ENCODE results near the gene SH3BP5L.

SH3BP5L gene

DNA sequence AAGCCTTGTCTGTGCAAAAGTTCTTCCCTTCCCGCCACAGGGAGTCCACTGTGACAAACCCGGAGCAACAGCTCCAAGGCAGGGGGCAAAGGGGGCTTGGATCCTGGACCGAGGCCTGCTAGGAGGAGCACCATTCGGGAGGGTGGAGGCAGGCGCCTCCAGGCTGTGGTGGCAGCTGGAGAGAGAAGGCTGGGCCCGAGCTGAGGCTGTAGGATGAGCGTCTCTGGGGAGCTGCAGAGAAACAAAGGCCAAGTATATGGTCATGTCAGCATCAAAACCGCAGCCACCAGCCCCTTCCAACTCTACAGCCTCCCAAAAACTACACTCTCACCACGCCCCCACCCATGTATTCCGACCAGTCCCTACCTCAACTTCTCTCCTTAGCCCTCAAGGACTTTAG, 579 bp downstream of the SH3BP5L start:
- no peak for DNase-seq

DNA sequence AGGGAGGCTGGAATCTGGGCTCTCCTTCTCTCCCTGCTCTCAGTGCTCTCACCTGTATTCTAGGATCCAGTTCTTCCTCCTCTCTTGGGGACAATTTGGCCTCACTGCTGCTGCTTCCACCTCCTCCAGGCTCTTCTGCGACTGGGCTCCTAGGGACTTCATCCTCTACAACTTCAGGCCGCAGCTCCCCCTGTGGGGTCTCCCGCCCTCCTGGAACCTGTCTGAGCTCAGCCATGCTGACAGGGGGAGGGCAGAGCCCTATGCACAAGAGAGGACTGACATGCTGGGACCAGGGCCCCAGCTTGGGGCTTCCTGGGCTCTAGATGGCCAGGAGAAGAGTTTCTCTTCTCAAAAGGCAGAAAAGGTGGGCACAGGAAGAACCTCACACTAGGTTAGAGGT, 1.0 kb downstream of the SH3BP5L start:
- no peak for DNase-seq

DNA sequence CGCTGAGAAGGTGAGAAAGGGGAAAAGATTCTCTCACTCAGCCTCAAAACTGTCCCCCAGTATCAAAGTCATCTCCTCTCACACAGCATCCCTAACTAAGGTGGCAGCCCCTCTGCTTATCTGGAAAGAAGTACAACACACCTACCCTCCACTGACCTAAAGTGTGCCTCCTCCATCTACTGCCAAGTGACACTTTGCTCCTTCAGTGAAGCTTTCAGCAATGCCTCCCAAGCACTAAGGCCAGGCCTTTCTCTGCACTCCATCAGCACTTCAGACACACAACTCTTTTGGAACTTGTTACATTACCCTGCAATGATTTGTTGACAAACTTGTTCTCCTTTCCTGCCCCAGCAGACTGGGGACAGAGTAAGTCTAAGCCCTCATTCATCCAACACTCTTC, 1.4 kb downstream of the SH3BP5L start:
- DNase-seq: no peak

DNA sequence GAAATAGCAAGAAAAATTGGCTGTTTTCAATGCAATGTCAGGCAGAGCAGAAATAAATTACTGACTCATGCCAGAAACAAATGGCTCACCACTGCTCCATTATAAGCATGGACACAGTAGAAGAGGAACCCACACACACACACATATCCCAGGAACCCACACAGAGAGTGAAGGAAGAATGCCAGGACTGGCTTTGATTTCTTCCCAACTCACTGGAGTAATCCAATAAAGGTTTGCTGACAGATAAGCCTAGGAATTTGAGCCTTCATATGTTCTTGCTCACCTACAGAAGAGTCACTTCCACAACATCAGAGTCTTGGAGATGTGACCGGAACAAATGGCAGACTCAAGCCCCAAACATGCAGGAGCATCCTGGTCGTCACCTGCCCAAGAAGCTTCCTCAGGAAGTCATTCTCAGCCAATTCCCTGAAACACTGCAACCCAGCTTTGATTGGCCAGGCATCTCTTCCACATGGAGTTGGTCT, 2.2 kb downstream of the SH3BP5L start:
- DNase-seq: no peak

DNA sequence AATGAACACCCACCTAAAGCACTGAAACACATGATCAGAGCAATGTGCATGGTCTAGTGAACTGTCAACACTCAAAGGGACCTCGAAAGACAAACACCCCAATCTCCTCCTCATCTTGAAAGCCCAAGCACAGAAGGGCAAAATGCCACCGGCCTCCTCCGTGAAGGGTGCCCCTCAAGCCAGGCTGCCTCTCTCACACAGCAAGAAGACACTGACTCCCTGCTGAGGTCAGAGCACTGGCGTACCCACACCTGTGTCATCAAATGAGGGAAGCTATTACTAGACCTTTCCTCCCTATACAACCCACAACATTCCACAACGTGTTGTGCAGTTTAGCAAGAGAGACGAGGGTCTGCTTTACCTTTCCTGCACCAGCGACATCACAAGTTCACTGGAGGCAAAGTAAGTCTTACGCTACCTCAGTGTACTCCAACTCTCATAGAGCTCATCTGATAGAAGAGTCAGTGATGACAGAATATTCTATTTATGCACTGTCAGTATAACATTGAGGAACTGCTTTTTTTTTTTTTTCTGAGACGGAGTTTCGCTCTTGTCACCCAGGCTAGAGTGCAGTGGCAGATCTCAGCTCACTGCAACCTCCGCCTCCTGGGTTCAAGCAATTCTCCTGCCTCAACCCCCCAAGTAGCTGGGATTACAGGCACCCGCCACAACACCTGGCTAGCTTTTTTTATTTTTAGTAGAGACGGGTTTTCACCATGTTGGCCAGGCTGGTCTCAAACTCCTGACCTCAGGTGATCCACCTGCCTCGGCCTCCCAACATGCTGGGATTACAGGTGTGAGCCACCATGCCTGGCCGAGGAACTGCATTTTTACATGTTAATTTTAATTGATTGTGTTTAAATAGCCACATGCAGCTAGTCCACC, 3.3 kb downstream of the SH3BP5L start:
- DNase-seq: no peak

DNA sequence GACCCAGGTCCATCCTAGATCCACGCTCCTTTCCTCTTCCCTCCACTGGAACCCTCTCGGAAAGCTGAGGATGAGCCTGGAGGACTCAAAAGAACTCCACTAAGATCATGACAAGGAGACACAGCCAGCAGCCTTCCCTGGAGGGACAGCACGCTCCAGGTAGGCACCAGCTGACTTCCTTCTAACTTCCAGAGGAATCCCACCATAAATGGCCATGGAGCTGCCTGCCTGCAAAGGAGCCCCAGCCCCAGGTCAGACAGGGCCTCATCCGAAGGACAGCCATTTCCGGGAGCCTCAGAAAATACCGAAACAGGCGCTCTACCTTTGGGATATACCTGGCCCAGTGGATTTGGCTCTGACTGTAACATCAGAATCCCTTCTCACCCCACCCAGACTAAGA, 4.1 kb downstream of the SH3BP5L start:
- DNase-seq: no peak

DNA sequence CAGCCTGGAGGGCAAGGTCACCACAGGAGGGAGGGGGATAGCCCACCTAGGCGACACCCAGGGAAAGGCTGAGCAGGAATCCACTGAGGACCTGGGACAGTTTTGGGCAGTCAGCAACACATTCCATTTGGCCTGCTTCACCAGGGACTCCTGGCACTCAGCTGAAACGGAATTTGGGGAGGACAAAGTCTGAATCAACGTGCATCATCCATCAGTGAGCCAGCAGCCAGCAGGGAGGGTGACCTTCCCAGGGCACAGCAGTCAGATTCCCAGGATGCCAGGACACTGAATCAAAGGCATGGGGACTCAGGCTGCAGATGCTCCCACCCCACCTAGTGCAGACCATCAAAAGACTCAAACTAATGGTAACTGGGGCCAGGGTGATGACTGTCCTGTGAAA, 4.6 kb downstream of the SH3BP5L start:
- DNase-seq: no peak

DNA sequence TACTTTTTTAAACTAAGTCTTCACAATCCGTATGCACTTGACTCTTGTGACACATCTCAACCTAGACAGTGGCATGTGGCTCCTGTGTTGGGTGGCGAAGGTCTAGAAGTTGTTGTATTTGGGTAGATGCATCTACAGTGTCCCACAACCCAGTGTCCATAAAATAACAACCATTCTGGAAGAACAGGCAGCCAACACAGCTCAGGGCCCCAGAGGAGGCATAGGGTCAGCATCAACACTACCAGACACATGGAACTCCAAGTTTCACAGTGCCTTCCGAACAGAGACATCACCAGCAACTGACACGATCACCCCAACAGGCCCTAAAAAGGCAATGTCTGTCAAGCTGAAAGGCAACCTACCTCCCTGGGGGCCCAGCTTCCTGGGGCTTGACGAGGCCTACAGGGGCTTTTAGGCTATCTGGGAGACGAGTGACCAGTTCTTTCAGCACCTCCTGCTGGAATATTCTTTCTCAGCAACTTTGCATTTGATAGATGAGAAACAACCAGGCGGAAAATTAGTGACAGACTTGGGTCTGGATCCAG, 5.6 kb downstream of the SH3BP5L start:
- no peak for DNase-seq

DNA sequence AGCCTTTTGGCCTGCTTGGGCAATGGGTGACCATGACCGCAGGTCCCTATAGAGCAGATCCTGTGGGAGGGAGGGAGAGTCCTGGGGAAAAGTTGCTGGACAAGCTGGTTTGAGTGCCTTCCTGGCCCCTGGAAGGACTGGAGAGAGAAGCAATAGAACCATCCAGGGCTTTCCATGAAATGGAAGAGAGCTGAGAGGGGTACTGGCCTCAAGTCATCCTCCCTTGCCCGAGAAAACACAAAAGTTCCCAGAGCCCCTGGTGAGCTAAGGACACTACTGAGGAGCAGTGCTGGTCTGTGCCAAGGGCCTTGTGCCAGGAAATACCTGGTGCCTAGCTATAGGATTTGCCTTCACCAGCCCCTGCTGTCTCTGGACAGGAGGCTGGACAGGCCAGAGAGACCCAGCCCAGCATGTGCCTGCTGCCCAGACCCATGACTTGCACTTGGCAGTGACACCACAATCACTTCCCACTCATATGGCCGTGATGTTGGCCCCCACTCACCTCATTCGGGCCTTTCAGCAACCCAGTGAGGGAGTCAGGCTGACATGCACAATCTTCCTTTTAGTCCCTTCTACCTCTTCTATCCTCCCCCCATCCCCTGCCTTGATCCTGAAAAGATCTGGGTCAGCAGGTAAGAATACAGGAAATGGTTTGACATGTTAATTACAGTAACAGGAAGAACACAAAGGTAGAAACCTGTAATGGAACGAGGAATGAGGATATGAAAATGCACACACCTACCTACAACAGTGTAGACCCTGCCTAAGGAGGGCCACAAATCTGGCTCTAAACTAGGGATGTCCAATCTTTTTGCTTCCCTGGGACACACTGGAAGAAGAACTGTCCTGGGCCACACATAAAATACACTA, 7.0 kb downstream of the SH3BP5L start:
- DNase-seq: no peak

DNA sequence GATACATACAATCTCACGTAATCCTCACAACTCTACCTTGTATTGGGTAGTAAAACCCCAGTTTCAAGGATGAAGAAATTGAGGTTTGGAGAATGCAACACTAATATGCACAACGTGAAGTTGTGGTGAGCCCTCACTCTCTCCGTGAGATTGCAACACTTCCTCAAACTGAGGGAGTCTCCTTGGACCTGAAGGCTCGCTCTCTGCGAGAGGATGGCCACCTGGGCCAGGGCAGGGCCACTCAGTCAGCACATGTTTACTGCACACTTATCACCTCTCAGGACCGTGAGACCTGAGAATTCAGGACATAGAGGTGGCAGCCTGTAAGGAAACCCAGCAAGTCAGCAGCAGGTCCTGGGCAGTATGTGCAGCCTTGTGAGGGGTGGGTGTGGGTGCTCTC, 8.7 kb downstream of the SH3BP5L start:
- no peak for DNase-seq

DNA sequence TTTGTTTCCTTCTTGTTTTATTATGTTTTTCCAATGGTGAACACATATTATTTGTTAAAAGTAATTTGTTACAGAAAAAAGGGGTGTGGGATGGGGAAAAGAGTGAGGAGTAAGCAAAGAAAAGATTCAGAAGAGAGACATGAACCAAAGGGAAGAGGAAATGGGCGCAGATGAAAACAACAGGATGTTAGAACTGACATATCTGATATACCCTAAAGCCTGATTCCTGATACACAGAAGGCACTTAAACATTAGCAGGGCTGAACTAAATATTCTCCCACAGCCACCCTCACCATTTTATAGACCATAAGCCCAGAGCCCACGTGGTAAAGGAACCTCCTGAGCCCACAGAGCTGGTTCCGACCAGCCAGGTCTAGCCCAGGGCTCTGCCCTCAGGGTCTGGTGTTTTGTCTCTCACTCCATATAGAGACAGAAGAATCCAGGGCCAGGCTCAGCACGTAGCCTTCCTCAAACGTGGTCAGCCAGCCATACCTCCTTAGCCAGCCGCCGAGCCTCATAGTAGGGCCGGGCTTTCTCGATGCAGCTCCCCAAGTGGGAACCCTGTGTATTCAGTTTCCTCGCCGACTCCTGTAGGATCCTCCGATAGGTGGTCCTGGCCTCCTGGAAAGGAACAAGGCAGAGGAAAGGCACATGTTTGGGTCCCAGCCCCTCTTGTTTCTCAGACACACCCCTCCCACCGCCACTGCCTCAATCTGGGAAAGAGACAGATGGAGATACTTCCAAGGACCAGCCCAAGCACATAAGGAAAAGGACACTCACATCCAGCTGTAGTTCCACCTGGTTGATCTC, 9.5 kb downstream of the SH3BP5L start:
- no peak for DNase-seq

DNA sequence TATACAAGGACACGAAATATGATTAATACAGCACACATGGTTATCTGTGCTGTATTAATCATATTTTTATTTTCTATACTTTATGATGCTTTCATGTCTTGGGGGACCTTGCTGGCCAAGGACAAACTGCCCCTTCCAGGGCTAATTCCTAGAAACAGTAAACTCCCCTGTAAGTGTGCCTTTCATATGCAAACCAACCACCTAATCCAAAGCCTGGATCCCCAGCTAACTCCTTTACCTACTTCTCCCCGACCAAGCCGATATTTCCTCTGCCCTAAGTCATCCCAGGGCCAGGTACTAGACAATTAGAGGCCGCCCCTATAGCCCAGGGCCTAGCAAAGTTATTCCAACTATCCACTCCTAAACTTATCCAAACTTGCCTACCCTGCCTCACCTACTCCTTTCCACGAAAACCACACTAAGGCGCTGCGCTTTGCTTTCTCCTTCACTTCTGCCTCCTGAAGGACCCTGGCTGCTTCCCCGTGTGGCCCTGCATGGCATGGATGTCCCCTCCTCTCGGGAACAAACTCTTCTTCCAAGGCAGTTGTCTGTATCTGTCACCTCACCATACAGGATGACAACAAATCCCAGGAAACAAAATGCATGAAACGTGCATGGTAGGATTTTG, 10.2 kb downstream of the SH3BP5L start:
- DNase-seq: no peak

DNA sequence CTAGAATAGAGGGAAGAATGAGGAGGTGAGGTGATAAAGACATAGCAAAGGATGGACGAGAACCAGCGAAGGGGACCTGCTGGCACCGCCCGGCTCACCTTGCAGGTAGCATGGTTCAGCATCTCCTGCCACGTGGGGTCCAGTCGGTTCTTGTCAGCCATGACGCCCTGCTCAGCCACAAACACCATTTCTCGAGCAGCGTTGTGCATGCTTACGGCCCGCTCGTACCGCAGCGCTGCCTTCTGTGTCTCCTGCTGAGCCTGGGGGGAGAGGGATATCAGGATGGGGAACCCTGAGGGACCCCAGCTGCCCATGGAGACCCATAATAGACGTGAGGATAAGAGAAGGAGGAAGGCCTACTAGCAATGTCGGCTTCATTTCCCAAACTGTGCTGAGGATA, 11.4 kb downstream of the SH3BP5L start:
- no peak for DNase-seq

DNA sequence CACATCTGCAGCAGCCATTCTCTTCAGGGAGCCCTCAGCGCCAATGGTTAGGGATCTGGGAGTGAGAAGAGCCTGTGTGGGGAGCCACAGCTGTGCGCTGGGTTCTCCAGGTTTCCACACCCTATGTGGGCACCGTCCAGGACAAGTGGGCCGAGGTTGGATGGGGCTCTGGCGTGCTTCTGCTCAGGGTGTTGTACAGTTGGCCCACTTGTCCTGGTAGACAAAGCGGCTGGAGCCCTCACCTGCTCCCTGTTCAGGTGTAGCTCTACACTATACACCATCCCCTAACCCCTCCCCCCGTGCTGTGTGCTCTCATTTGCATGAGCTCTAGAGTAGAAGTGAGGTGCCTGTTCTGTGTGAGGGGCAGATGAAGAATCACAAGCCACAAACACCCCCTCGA, 12.2 kb downstream of the SH3BP5L start:
- DNase-seq: no peak

DNA sequence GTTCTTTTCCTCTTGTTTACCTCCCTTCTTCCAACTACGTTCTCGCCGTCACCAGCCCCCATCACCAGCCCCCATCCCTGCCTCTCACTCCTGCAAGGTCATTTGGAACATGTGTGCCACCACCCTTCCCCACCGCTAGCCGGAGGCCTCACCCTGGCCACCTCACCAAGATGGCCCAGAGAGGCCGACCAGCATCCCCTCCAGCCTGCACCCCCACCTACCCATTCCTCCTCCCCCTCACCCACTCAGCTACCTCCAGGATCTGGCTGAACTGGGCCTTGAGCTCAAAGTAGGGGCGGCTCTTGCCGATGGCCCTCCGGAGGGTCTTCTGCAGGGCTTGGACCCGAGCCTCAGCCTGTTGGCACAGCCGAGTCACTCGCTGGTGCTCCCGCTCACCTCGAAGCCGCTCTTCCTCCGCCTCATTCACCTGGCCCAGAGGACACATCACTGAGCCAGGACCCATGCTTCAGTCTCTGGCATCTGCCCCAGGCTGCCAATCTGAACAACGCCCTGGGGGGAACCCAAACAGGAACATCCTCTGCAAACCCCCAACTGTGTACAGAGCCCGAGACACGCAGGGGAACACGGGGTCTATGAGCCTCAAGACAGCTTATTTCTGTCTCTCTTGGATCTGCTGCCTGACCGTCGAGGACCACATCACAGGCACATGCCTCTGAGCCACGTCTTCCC, 12.8 kb downstream of the SH3BP5L start:
- no peak for DNase-seq

DNA sequence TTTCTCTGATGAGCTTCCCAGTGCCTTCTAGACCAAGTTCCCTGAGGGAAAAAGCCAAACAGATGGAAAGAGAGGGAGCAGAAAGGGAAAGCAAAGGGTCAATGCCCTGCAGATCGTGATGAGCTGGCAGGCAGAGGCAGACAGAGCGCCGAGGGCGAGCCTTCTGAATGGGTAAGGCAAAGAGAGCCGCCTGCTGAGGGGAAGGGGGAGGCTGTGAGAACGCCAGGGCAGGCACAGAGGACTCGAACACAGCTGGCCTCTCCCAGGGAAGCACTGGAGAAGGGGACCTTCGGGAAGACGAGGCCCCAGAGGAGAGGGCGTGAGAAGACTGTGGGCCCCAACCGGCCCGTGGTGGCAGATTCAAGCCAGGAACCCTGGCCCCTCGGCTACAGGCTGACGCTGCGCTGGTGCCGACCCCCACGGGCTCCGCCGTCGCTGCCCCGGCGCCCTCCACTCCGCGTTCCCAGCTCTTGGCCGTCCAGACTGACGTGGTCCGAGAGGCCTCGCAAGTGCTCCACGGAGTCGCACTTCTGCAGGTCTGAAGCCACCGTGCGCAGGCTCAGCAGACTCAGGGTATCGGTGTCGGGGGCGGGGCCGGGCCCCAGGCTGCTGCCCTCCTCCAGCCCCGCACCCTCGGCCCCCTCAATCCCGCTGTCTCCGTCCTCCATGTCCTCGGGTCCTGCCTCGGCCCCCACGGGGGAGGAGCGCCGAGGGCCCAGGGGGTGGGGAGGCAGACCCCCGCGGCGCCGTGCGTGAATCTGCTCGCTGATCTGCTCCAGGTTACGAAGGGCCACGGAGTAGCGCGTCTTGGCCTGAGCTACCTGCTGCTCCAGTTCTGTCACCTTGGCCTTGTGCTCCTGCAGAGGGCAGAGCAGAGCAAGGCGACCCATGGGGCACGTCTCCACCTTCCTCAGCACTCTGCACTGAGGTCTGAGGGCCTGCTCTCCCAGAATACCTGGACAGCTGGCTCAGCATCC, 13.9 kb downstream of the SH3BP5L start:
- DNase-seq: no peak

DNA sequence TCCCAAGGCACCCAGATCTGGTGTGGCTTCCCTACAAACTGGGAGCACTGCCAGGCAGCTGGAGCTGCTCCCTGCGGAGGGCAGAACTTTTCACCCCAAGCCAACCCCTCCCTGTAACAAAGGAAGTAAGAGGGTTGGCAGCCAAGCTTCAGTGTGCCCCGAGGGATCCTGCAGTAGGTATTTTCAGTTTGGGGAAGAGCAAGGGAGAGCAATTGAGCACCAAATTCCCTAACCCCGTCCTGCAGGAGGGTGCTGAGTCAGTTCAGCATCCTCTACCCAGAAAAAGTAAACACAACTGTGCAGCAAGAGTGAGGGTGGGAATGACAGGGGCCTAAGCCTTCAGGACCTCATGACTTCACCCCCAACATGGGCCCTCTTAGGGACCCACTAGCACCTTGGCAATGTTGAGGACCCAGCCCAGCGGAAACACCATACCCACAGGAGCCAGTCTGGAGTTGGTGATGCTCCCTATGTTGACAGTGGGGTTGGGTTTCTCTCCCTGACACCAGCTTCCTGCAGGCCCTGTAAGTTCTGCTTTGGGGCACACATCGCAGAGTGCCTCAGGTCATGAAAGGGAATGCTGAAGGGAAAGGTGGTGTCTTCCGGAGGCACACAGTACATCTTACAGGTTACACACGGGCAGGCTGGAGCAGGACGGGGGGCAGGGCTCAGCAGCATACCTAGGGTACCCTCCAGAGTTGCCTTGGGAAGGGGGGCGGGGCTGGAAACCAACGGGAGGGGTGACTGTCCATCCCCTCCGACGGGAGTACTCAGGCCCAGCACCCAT, 14.8 kb downstream of the SH3BP5L start:
- no peak for DNase-seq

DNA sequence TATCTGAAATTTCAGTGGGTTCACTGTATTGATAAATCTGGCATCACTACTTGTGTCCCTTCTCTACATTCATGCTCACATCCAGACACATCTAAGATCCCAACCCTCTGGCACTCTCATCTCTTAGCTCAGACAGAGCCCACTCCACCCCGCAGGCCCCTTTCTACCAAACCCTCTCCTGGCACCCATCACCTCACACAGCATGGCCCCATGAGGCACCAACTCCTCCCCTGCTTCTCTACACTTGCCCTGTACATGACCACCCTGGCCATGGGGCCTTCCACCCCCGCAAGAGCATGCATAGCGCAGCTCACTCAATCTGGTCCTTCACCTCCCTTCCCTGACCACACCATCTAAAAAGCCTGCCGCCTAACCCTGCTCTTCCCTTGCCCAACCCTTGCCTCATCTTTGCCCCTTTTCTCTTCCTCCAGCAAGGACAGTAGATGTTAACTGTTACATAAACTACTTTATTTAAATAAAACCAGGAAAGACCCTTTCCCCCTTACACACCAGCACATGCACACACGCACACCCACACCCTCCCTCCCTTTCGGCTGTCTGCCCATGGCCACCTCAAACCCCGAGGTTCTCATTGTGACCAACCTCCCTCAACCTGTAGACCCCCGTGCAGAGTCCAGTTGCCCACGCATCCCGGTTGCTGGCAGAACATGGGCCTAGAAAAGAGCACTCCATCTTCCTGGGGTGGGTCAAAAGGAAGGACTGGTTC, 15.6 kb downstream of the SH3BP5L start:
- no peak for DNase-seq

DNA sequence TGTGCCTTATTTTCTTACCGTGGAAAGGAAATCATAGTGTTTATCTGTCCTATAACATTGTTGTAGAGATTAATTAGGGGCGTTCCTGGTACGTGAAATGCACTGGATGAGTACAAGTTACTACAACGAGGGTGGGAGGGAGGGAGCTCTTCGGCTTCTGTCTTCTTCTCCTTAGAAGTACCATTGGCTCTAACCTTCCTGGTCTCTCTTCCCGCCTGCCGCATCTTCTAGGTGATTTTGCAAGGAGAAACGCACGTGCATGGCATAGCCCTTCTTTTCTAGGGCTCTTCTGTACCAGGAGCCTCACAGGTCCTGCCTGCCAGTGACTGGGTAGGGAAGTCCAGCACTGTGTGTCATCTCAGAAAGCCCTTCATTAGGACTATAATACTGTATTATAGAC, 16.8 kb downstream of the SH3BP5L start:
- DNase-seq: no peak

Measured in activated CD4-positive, CD25-positive, alpha-beta regulatory T cell (primary cell).